Upper lobe of left lung (tissue), 4 donors: Measurements from ENCODE around the gene GNAO1.

Source experiments
- CTCF ChIP-seq, 6 experiments: fragments of 450-650 bp in 4 of 6; fragments of 200-600 bp in 2 of 6; sonication (generic) in 2 of 6; IDR thresholded peaks; one replicate each; pipeline ENCODE4 v1.5.1; 2016 to 2019; ENCODE audit warnings: antibody characterized with exemption in 6 of 6
- EP300 ChIP-seq, 4 donors: sonication (generic); formaldehyde crosslinking; IDR thresholded peaks; one replicate each; pipeline ENCODE4 v1.5.1; 2017; ENCODE audit warnings: antibody characterized with exemption in 4 of 4, control low read depth in 2 of 4
- POLR2A ChIP-seq, 4 donors: fragments of 450-650 bp; IDR thresholded peaks; one replicate each; pipeline ENCODE4 v1.5.1; 2016 to 2017; ENCODE audit warnings: antibody characterized with exemption in 4 of 4, mild to moderate bottlenecking in 2 of 4

- no peak for TF ChIP-seq CTCF (IDR thresholded peaks at IDR 0.05)
- no peak for TF ChIP-seq EP300 (IDR thresholded peaks at IDR 0.05)
- no peak for TF ChIP-seq POLR2A (IDR thresholded peaks at IDR 0.05)
These were observed 6.1 kb downstream of the GNAO1 start for GRCh38 chr16:56197192-56197992.
